ENCODE results near the gene ERVK3-1.

Gene ERVK3-1

DNA sequence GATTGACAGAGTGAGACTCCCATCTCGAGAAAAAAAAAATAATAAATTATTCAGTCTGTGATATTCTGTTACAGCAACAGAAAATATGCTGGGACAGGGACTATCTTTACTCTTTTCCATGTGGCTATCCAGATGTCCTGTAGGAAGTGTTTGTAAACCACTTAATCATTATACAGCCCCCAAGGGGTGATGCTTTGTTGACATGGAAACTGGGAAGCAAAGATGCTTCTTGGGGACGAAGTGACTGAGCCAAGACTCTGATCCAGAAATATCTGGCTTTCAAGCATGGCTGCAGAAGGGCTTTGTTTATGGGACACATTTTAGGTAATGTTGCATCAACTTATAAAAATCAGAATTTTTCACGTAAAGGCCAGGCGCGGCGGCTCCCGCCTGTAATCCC is 21.0 kb upstream of the ERVK3-1 start:
- DNase-seq (ENCODE audit: extremely low read depth, low read depth), result no peak
- TF ChIP-seq, protein P1, sequence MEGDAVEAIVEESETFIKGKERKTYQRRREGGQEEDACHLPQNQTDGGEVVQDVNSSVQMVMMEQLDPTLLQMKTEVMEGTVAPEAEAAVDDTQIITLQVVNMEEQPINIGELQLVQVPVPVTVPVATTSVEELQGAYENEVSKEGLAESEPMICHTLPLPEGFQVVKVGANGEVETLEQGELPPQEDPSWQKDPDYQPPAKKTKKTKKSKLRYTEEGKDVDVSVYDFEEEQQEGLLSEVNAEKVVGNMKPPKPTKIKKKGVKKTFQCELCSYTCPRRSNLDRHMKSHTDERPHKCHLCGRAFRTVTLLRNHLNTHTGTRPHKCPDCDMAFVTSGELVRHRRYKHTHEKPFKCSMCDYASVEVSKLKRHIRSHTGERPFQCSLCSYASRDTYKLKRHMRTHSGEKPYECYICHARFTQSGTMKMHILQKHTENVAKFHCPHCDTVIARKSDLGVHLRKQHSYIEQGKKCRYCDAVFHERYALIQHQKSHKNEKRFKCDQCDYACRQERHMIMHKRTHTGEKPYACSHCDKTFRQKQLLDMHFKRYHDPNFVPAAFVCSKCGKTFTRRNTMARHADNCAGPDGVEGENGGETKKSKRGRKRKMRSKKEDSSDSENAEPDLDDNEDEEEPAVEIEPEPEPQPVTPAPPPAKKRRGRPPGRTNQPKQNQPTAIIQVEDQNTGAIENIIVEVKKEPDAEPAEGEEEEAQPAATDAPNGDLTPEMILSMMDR (IDR thresholded peaks at IDR 0.05; ENCODE audit: low read depth, low read length), result no peak

DNA sequence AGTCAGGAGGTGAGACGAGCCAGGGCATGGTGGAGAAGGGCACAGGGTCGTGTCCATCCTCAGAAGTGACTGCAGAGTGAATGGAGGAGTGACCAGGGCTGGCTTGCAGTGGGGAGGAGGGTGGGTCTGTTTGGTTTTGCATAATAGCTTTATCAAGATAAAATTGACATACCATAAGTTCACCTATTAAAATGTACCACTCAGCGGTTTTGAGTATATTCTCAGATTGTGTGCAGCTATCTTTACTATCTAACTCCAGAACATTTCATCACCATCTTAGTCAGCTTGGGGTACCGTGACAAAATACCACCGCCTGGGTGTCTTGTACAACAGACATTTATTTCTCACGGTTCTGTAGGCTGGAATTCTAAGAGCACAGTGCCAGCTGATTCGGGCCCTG is 13.2 kb upstream of the ERVK3-1 start:
- DNase-seq (ENCODE audit: extremely low read depth, low read depth), result no peak
- TF ChIP-seq, protein P1 (IDR thresholded peaks at IDR 0.05; ENCODE audit: low read depth, low read length), result no peak

DNA sequence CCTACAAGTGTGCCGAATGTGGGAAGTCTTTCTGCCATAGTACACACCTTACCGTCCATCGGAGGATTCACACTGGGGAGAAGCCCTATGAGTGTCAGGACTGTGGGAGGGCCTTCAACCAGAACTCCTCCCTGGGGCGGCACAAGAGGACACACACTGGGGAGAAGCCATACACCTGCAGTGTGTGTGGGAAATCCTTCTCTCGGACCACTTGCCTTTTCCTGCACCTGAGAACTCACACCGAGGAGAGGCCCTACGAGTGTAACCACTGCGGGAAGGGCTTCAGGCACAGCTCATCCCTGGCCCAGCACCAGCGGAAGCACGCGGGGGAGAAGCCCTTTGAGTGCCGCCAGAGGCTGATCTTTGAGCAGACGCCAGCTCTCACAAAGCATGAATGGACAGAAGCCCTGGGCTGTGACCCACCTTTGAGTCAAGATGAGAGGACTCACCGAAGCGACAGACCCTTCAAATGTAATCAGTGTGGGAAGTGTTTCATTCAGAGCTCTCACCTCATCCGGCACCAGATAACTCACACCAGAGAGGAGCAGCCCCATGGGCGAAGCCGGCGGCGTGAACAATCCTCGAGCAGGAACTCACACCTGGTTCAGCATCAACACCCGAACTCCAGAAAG is 10.3 kb upstream of the ERVK3-1 start:
- TF ChIP-seq, protein P1 (IDR thresholded peaks at IDR 0.05; ENCODE audit: low read depth, low read length), result no peak
- no peak for DNase-seq (ENCODE audit: extremely low read depth, low read depth)

DNA sequence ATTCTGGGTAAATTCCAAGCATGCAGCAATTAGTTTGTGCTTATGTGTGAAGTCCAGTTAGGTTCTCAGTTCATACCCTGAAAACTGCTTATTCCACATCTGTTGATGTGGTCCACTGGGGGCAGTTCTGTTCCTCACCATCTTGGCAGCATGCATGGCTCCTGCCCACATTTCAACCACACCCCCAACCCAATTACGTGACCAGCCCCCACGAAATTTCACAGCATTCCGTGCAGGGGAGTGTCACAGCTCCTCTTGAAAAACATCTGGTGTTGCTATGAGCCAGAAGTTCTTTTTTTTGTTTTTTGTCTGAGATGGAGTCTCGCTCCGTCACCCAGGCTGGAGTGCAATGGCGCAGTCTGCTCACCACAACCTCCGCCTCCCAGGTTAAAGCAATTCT is 9.1 kb upstream of the ERVK3-1 start:
- no peak for DNase-seq (ENCODE audit: extremely low read depth, low read depth)
- TF ChIP-seq, protein P1 (IDR thresholded peaks at IDR 0.05; ENCODE audit: low read depth, low read length), result no peak

DNA sequence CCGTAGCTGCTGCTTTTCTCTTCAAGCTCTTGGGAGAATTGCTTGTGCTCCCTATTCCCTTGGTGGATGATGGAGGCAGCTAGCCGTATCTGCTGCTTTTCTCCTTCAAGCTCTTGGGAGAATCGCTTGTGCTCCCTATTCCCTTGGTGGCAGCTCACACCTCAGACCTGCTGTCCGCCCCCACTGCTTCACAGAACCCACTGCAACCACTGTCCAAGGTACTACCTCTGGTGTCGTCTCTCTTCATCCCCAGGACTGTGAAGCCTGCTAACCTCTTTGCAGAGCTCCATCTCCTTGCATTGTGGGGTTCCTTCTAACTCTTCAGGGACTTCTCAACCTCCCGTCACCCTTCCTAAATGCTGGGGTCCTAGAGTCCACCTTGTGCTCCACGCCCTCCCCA is 4.6 kb upstream of the ERVK3-1 start:
- TF ChIP-seq, protein P1 (IDR thresholded peaks at IDR 0.05; ENCODE audit: low read depth, low read length), result no peak
- no peak for DNase-seq (ENCODE audit: extremely low read depth, low read depth)

DNA sequence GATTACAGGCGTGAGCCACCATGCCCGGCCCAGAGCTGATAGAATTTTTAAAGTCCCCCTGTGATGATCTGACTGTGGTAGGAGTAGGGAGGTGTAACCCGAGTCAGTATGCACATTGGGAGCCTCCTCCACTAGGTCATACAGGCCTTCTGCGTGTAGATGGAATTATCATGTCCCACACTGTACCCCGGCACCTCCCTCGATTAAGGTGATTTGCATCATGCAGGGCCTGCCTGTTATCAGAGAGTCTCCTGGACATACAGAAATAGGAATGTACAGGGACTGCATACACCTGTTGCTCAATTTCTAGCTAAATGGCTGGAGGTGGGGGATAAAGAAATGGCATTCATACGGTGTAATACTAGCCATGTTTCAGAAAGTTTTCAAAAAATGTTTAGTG is 922 bp upstream of the ERVK3-1 start:
- DNase-seq (ENCODE audit: extremely low read depth, low read depth), result no peak

DNA sequence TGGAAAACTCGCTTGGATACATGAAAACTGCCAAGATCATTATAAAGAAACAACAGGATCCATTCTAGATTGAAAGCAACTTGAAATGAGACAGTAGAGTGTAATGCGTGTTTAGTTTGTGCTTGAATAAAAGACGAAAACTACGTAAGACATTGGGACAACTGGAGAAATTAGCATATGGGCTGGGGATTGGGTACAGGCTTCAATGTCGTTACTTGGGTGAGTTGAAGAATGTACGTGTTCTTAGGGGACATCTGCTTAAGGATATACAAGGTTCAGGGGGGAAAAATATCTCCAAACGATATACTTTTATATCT is 471 bp upstream of the ERVK3-1 start:
- no peak for DNase-seq (ENCODE audit: extremely low read depth, low read depth)
- TF ChIP-seq, protein P1 (IDR thresholded peaks at IDR 0.05; ENCODE audit: low read depth, low read length), result no peak

More for the DNA sequence above, 922 bp upstream of the ERVK3-1 start:
- TF ChIP-seq, protein P1 (IDR thresholded peaks at IDR 0.05; ENCODE audit: low read depth, low read length), result no peak

Measured in AG09319 (cell line).